GM18508 (cell line): ENCODE data around the gene TCAIM.
"Not testable (repeated sequence)": the region's sequence is repeated elsewhere in the genome, so short reads cannot be mapped to it uniquely, and the experiment has no call there.

Experiments
- ATAC-seq: cut with Tn5 transposase; IDR thresholded peaks from one replicate; pipeline ENCODE4 v1.9.1; 2021; ENCODE audit warnings: moderate number of reproducible peaks; ENCODE audit not compliant: insufficient read depth, unreplicated experiment

The TCAIM gene

GRCh38 chr3:44342176-44342790 is 3.7 kb downstream of the TCAIM start:
- ATAC-seq: no peak

- no peak for ATAC-seq
These were observed 4.9 kb downstream of the TCAIM start for GRCh38 chr3:44343421-44343820.

- not testable (repeated sequence) for ATAC-seq
These were observed 8.0 kb downstream of the TCAIM start for GRCh38 chr3:44346590-44346989.

- no peak for ATAC-seq
These were observed 10.4 kb downstream of the TCAIM start for GRCh38 chr3:44348993-44349392.

GRCh38 chr3:44353355-44353924 is 14.9 kb downstream of the TCAIM start:
- ATAC-seq: no peak

- ATAC-seq: no peak
These were observed 16.9 kb downstream of the TCAIM start for GRCh38 chr3:44355362-44356033.

GRCh38 chr3:44359146-44359751 is 20.7 kb downstream of the TCAIM start:
- no peak for ATAC-seq

- ATAC-seq: no peak
These were observed 25.0 kb downstream of the TCAIM start for GRCh38 chr3:44363591-44363990.

- no peak for ATAC-seq
These were observed 27.4 kb downstream of the TCAIM start for GRCh38 chr3:44365952-44366351.

- ATAC-seq: no peak
These were observed 36.9 kb downstream of the TCAIM start for GRCh38 chr3:44375450-44375849.

- ATAC-seq: no peak
These were observed 48.8 kb downstream of the TCAIM start for GRCh38 chr3:44387404-44387803.

GRCh38 chr3:44392489-44392888 is 53.9 kb downstream of the TCAIM start:
- ATAC-seq: no peak

GRCh38 chr3:44395714-44396113 is 57.1 kb downstream of the TCAIM start:
- no peak for ATAC-seq

- no peak for ATAC-seq
These were observed 57.9 kb downstream of the TCAIM start for GRCh38 chr3:44396200-44397171.

GRCh38 chr3:44398271-44398670 is 59.7 kb downstream of the TCAIM start:
- not testable (repeated sequence) for ATAC-seq

- ATAC-seq: no peak
These were observed 60.3 kb downstream of the TCAIM start for GRCh38 chr3:44398853-44399252.

- no peak for ATAC-seq
These were observed 62.2 kb downstream of the TCAIM start for GRCh38 chr3:44400771-44401170.

- no peak for ATAC-seq
These were observed 64.0 kb downstream of the TCAIM start for GRCh38 chr3:44402548-44402947.

GRCh38 chr3:44409640-44410410 is 71.3 kb downstream of the TCAIM start:
- no peak for ATAC-seq
